ENCODE results near the gene AGBL1. TPM values are rescaled to one million over a fixed set of nuclear protein-coding genes. Genes with fewer than 3 reads are reported as not detected.

The AGBL1 gene
- polyA plus RNA-seq, 2 of the 4 experiments (the other 2 are of a cell fraction) = not detected

DNA sequence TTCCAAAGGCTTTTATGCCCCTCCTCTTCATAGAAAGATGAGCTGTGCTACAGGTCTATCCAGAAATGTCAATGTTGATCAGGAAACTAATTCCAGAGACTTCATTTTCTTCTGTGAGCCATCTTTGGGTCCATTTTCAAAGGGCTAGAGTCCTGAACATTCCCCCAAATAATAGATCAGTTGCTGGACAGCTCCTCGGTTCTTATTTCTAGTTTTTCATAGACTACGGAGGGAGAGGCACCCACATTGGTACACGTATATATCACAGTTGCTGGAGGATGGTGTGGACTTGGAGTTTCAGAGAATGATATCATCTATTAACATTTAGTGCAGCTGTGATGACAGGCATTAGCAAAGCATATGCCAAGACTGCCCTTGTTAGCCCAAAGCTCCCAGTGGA lies 59.1 kb downstream of the AGBL1 start:
- Histone ChIP-seq H3K4me3 (no peak overlapping the region), H3K9me3 (no peaks in the 10 kb centered on the region), H3K4me2 (no peak overlapping the region), H3K4me1 (no peaks in the 10 kb centered on the region), H3K27ac (no peak overlapping the region)
- ChIA-PET POLR2A (no interaction called here), CTCF (no interaction called here)
- TF ChIP-seq CEBPB (IDR thresholded peaks at IDR 0.05) = no peak
- TF ChIP-seq, protein P1, sequence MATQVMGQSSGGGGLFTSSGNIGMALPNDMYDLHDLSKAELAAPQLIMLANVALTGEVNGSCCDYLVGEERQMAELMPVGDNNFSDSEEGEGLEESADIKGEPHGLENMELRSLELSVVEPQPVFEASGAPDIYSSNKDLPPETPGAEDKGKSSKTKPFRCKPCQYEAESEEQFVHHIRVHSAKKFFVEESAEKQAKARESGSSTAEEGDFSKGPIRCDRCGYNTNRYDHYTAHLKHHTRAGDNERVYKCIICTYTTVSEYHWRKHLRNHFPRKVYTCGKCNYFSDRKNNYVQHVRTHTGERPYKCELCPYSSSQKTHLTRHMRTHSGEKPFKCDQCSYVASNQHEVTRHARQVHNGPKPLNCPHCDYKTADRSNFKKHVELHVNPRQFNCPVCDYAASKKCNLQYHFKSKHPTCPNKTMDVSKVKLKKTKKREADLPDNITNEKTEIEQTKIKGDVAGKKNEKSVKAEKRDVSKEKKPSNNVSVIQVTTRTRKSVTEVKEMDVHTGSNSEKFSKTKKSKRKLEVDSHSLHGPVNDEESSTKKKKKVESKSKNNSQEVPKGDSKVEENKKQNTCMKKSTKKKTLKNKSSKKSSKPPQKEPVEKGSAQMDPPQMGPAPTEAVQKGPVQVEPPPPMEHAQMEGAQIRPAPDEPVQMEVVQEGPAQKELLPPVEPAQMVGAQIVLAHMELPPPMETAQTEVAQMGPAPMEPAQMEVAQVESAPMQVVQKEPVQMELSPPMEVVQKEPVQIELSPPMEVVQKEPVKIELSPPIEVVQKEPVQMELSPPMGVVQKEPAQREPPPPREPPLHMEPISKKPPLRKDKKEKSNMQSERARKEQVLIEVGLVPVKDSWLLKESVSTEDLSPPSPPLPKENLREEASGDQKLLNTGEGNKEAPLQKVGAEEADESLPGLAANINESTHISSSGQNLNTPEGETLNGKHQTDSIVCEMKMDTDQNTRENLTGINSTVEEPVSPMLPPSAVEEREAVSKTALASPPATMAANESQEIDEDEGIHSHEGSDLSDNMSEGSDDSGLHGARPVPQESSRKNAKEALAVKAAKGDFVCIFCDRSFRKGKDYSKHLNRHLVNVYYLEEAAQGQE (IDR thresholded peaks at IDR 0.05) = 0 out of 2 replicates have a peak, but pooled peaks have one; percentile 28
- no peak for FAIRE-seq
- WGBS (ENCODE audit: missing lambda C conversion rate) = 9% methylated on average over 3 of the region's 3 CpGs
- no peak for ATAC-seq
- no peak for DNase-seq (ENCODE audit: low read depth in 1 of 2, low spot score in 1 of 2)

DNA sequence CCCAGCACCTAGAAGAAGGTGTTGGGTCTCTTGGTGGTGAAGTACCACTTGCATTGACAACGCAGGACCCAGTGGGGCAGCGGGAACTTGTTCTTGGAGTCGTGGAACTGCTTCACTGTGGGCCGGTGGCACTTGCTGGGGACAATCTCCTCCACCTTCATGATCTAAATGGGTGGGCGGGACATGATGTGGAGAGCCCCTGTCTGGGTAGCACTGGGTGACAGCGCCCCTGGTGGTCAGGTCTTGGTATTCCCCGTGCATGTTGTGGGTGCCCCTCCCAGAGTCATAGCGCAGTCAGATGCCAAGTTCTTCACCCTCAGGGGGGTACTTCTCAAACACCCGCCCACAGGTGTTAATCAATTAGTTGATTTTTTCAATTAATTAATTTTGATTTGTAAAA lies 60.2 kb downstream of the AGBL1 start:
- DNase-seq (ENCODE audit: low read depth in 1 of 2, low spot score in 1 of 2) (peak; percentile 11 to 18), FAIRE-seq (no peak), ATAC-seq (peak in 1 of 2 experiments; percentile 76; a peak in 3 of 6 replicates)
- WGBS (ENCODE audit: missing lambda C conversion rate) = 35% methylated on average over 9 of the region's 9 CpGs
- POLR2A ChIA-PET = no interaction called here
- TF ChIP-seq RAD21 (conservative IDR thresholded peaks at IDR 0.05 in 1 of 2, IDR thresholded peaks at IDR 0.05 in 1 of 2) (no peak; a peak in 1 of 5 replicates), CHD2 (IDR thresholded peaks at IDR 0.05; ENCODE audit: low read length, partially characterized antibody) (no peak), JUNB (IDR thresholded peaks at IDR 0.05) (no peak), NPAS2 (CRISPR knock-in tag; IDR thresholded peaks at IDR 0.05; ENCODE audit: borderline replicate concordance) (no peak)
- TF ChIP-seq, protein P2, sequence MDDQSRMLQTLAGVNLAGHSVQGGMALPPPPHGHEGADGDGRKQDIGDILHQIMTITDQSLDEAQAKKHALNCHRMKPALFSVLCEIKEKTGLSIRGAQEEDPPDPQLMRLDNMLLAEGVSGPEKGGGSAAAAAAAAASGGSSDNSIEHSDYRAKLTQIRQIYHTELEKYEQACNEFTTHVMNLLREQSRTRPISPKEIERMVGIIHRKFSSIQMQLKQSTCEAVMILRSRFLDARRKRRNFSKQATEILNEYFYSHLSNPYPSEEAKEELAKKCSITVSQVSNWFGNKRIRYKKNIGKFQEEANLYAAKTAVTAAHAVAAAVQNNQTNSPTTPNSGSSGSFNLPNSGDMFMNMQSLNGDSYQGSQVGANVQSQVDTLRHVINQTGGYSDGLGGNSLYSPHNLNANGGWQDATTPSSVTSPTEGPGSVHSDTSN (IDR thresholded peaks at IDR 0.05) = no peak
- TF ChIP-seq, protein P3, sequence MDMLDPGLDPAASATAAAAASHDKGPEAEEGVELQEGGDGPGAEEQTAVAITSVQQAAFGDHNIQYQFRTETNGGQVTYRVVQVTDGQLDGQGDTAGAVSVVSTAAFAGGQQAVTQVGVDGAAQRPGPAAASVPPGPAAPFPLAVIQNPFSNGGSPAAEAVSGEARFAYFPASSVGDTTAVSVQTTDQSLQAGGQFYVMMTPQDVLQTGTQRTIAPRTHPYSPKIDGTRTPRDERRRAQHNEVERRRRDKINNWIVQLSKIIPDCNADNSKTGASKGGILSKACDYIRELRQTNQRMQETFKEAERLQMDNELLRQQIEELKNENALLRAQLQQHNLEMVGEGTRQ (IDR thresholded peaks at IDR 0.05) = no peak
- Histone ChIP-seq H3K4me1 (no peaks in the 10 kb centered on the region), H3K4me2 (no peak overlapping the region), H3K9me3 (no peaks in the 10 kb centered on the region), H3K4me3 (no peak overlapping the region), H3K27ac (no peak overlapping the region)
- CTCF ChIA-PET = no interaction called here

DNA sequence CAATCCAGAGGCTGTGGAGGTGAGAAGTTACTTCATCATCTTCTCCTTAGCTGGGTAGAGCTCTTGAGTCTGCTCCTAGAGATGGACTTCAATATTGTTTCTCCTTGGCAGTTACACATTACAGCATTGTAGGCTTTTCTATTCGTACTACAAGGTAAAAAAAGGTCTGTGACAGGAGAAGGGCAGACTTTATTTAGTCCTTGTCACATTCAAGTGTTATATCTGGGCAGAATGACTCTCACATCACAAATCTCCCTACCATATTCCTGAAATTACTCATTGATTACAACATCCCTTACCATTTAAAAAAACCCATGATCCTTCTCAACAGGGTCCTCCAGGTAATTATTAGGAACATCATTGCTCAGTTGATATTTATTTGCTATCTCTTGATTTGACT lies 75.0 kb downstream of the AGBL1 start:
- Histone ChIP-seq H3K9me3 (no peaks in the 10 kb centered on the region), H3K4me2 (no peak overlapping the region), H3K4me1 (no peaks in the 10 kb centered on the region), H3K27ac (no peak overlapping the region), H3K4me3 (no peak overlapping the region)
- no peak for FAIRE-seq
- TF ChIP-seq RCOR1 (IDR thresholded peaks at IDR 0.05; ENCODE audit: low read depth, low read length) = no peak
- TF ChIP-seq ZNF302 (CRISPR knock-in tag; IDR thresholded peaks at IDR 0.05) = no peak
- TF ChIP-seq FOXS1 (CRISPR knock-in tag; IDR thresholded peaks at IDR 0.05) = no peak
- TF ChIP-seq NFE2L2 (conservative IDR thresholded peaks at IDR 0.05; ENCODE audit: low read length) = no peak
- no peak for TF ChIP-seq TFCP2L1 (CRISPR knock-in tag; IDR thresholded peaks at IDR 0.05)
- TF ChIP-seq KDM1A (IDR thresholded peaks at IDR 0.05; ENCODE audit: low read depth) = no peak
- WGBS (ENCODE audit: missing lambda C conversion rate) = 2% methylated on average over 1 of the region's 1 CpG
- CTCF ChIA-PET = no interaction called here
- POLR2A ChIA-PET = no interaction called here
- no peak for ATAC-seq
- DNase-seq (ENCODE audit: low read depth in 1 of 2, low spot score in 1 of 2) = no peak

DNA sequence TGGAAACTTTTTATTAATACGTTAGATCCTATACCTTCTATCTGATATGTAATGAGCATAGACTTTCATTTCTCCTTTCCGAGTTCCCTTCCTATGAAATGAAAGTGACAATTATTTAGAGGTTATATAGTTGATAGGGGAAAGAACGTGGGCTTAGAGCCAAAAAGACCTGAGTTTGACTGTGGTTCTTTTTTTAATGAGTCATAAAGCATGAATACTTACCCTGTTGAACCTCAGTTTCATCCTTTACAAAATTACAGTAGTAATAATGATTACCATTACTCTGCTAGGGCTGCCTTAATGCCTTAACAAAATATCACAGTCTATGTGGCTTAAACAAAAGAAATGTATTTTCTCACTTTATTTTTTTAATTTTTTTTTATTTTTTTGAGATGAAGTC lies 75.9 kb downstream of the AGBL1 start:
- no peak overlapping the region for H3K4me3 ChIP-seq
- no peaks in the 10 kb centered on the region for H3K9me3 ChIP-seq
- 3% methylated on average over 3 of the region's 3 CpGs for WGBS (ENCODE audit: missing lambda C conversion rate)
- no peak for FAIRE-seq
- H3K27ac ChIP-seq = no peak overlapping the region
- CTCF ChIA-PET = no interaction called here
- ATAC-seq = no peak
- H3K4me2 ChIP-seq = no peak overlapping the region
- no peak for DNase-seq (ENCODE audit: low read depth in 1 of 2, low spot score in 1 of 2)
- TF ChIP-seq RNF2 (IDR thresholded peaks at IDR 0.05; ENCODE audit: borderline replicate concordance, low read depth) = no peak
- no peak for TF ChIP-seq GATA3 (IDR thresholded peaks at IDR 0.05; ENCODE audit: borderline replicate concordance)
- TF ChIP-seq HOXB13 (CRISPR knock-in tag; IDR thresholded peaks at IDR 0.05; ENCODE audit: low read depth) = no peak
- no peak for TF ChIP-seq EP300 (IDR thresholded peaks at IDR 0.05)
- no peak for TF ChIP-seq RAD21 (conservative IDR thresholded peaks at IDR 0.05 in 1 of 2, IDR thresholded peaks at IDR 0.05 in 1 of 2)
- TF ChIP-seq ZSCAN20 (CRISPR knock-in tag; IDR thresholded peaks at IDR 0.05) = no peak
- TF ChIP-seq TFCP2L1 (CRISPR knock-in tag; IDR thresholded peaks at IDR 0.05) = no peak
- TF ChIP-seq CHD2 (IDR thresholded peaks at IDR 0.05; ENCODE audit: low read length, partially characterized antibody) = no peak
- TF ChIP-seq EHMT2 (IDR thresholded peaks at IDR 0.05; ENCODE audit: low read depth) = no peak
- no peak for TF ChIP-seq CHD4 (IDR thresholded peaks at IDR 0.05; ENCODE audit: borderline replicate concordance)
- no peak for TF ChIP-seq HOXB5 (CRISPR knock-in tag; IDR thresholded peaks at IDR 0.05)
- TF ChIP-seq, protein P4, sequence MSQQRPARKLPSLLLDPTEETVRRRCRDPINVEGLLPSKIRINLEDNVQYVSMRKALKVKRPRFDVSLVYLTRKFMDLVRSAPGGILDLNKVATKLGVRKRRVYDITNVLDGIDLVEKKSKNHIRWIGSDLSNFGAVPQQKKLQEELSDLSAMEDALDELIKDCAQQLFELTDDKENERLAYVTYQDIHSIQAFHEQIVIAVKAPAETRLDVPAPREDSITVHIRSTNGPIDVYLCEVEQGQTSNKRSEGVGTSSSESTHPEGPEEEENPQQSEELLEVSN (IDR thresholded peaks at IDR 0.05; ENCODE audit: borderline replicate concordance, low read depth) = no peak
- no peaks in the 10 kb centered on the region for H3K4me1 ChIP-seq
- POLR2A ChIA-PET = no interaction called here

Measured in A549 (cell line).